Measurements from ENCODE around the gene PAF1. TPM values are rescaled to one million over a fixed set of nuclear protein-coding genes. Genes with fewer than 3 reads are reported as not detected.
A peak's percentile ranks its signal among the peaks of the same experiment; 100 is the strongest.

The PAF1 gene
- total RNA-seq, 1 experiment from 2014 or later = 69.0 TPM

GRCh38 chr19:39355253-39355652 is 35.7 kb downstream of the PAF1 start:
- no peak for DNase-seq (ENCODE audit: low read depth)

- no peak for DNase-seq (ENCODE audit: low read depth)
Observed at GRCh38 chr19:39352381-39353255, 38.3 kb downstream of the PAF1 start.

- DNase-seq (ENCODE audit: low read depth) = no peak
Observed at GRCh38 chr19:39351537-39352064, 39.3 kb downstream of the PAF1 start.

GRCh38 chr19:39350156-39350555 is 40.8 kb downstream of the PAF1 start:
- DNase-seq (ENCODE audit: low read depth) = no peak

- no peak for DNase-seq (ENCODE audit: low read depth)
Observed at GRCh38 chr19:39349326-39349725, 41.6 kb downstream of the PAF1 start.

GRCh38 chr19:39347332-39348164 is 43.4 kb downstream of the PAF1 start:
- DNase-seq (ENCODE audit: low read depth) = peak; percentile 62

GRCh38 chr19:39345956-39346355 is 45.0 kb downstream of the PAF1 start:
- no peak for DNase-seq (ENCODE audit: low read depth)

- DNase-seq (ENCODE audit: low read depth) = no peak
Observed at GRCh38 chr19:39342647-39343305, 48.1 kb downstream of the PAF1 start.

GRCh38 chr19:39341719-39342604 is 48.9 kb downstream of the PAF1 start, which contains the start of gene SAMD4B:
SAMD4B (plus strand) TSS chr19:39342421; CDS start chr19:39356894, 14,473 bp downstream.
- DNase-seq (ENCODE audit: low read depth) = peak; percentile 95

- no peak for DNase-seq (ENCODE audit: low read depth)
Observed at GRCh38 chr19:39341129-39341718, 49.7 kb downstream of the PAF1 start.

GRCh38 chr19:39340156-39340555 is 50.8 kb downstream of the PAF1 start:
- DNase-seq (ENCODE audit: low read depth) = peak; percentile 49

GRCh38 chr19:39339674-39340073 is 51.2 kb downstream of the PAF1 start:
- no peak for DNase-seq (ENCODE audit: low read depth)

- DNase-seq (ENCODE audit: low read depth) = no peak
Observed at GRCh38 chr19:39336483-39336882, 54.4 kb downstream of the PAF1 start.

Other genes with a start within 250 kb of the PAF1 start
- gene NCCRP1, start 194.1 kb downstream of the PAF1 start, total RNA-seq (2014; rRNA removed; shearing (Covaris generic)) = not detected in 2 replicates
- gene SYCN, start 186.8 kb downstream of the PAF1 start, total RNA-seq (2014; rRNA removed; shearing (Covaris generic)) = not detected in 2 replicates
- gene IFNL3, start 146.1 kb downstream of the PAF1 start, total RNA-seq (2014; rRNA removed; shearing (Covaris generic)) = not detected in 2 replicates
- not detected in 2 replicates for gene IFNL4, start 142.2 kb downstream of the PAF1 start, total RNA-seq (2014; rRNA removed; shearing (Covaris generic))
- not detected in 2 replicates for gene IFNL2, start 122.7 kb downstream of the PAF1 start, total RNA-seq (2014; rRNA removed; shearing (Covaris generic))
- gene IFNL1, start 94.7 kb downstream of the PAF1 start, total RNA-seq (2014; rRNA removed; shearing (Covaris generic)) = 1.3 TPM in 1 of 2 replicates, not detected in the other
- 0.12 TPM in 1 of 2 replicates, not detected in the other for gene LRFN1, start 70.2 kb downstream of the PAF1 start, total RNA-seq (2014; rRNA removed; shearing (Covaris generic))
- gene GMFG, start 55.1 kb downstream of the PAF1 start, total RNA-seq (2014; rRNA removed; shearing (Covaris generic)) = 0.54 and 3.2 TPM in 2 replicates
- 45.0 and 96.3 TPM in 2 replicates for gene SAMD4B, start 48.7 kb downstream of the PAF1 start, total RNA-seq (2014; rRNA removed; shearing (Covaris generic))
- 46.7 and 47.3 TPM in 2 replicates for gene MED29, start 272 bp upstream of the PAF1 start, total RNA-seq (2014; rRNA removed; shearing (Covaris generic))
- 6.0 and 10.8 TPM in 2 replicates for gene ZFP36, start 15.7 kb upstream of the PAF1 start, total RNA-seq (2014; rRNA removed; shearing (Covaris generic))
- 8.6 and 11.7 TPM in 2 replicates for gene PLEKHG2, start 21.6 kb upstream of the PAF1 start, total RNA-seq (2014; rRNA removed; shearing (Covaris generic))
- gene RPS16, start 44.8 kb upstream of the PAF1 start, total RNA-seq (2014; rRNA removed; shearing (Covaris generic)) = 26.6 and 28.7 TPM in 2 replicates
- gene SUPT5H, start 54.5 kb upstream of the PAF1 start, total RNA-seq (2014; rRNA removed; shearing (Covaris generic)) = 68.4 and 97.7 TPM in 2 replicates
- 88.1 and 93.0 TPM in 2 replicates for gene TIMM50, start 89.7 kb upstream of the PAF1 start, total RNA-seq (2014; rRNA removed; shearing (Covaris generic))
- gene DLL3, start 107.8 kb upstream of the PAF1 start, total RNA-seq (2014; rRNA removed; shearing (Covaris generic)) = 0.86 and 2.3 TPM in 2 replicates
- gene SELENOV, start 124.0 kb upstream of the PAF1 start, total RNA-seq (2014; rRNA removed; shearing (Covaris generic)) = not detected in 2 replicates
- 7.4 and 8.9 TPM in 2 replicates for gene EID2B, start 141.7 kb upstream of the PAF1 start, total RNA-seq (2014; rRNA removed; shearing (Covaris generic))
- gene EID2, start 149.1 kb upstream of the PAF1 start, total RNA-seq (2014; rRNA removed; shearing (Covaris generic)) = 16.4 and 20.0 TPM in 2 replicates
- not detected in 2 replicates for gene LGALS13, start 211.4 kb upstream of the PAF1 start, total RNA-seq (2014; rRNA removed; shearing (Covaris generic))

Measured in M059J (cell line).